Left ventricle myocardium superior (tissue), 1 donor: ENCODE measurements around the gene STK24. TPM values are rescaled to one million over a fixed set of nuclear protein-coding genes. Genes with fewer than 3 reads are reported as not detected.

ENCODE experiments used
- ATAC-seq: fragments of 200-7000 bp; cut with Tn5 transposase; one replicate; pipeline ENCODE4 v1.9.1; 2020; ENCODE audit warnings: mild to moderate bottlenecking, moderate library complexity
- DNase-seq: peaks from one replicate; pipeline ENCODE4 v3.0.0-alpha.2; 2020
- intact Hi-C: fragments of 100-400 bp; cut with micrococcal nuclease; formaldehyde crosslinking; loops from one replicate; pipeline ENCODE4 v1.11.0; 2022
- total RNA-seq: library from RNA; stranded (reverse); fragmentation: NEBNext Ultra II Directional; extraction: Animal tissue kit (Norgen Biotek cat#: 25700); gene quantifications from one replicate; pipeline ENCODE4 v1.2.1, GENCODE V29; 2021
- donor health status: DM: no; HTN: yes; CAD: no; lungs with severe emphysema.

Gene STK24
- total RNA-seq, 1 donor from 2014 or later, result 71.7 TPM

DNA sequence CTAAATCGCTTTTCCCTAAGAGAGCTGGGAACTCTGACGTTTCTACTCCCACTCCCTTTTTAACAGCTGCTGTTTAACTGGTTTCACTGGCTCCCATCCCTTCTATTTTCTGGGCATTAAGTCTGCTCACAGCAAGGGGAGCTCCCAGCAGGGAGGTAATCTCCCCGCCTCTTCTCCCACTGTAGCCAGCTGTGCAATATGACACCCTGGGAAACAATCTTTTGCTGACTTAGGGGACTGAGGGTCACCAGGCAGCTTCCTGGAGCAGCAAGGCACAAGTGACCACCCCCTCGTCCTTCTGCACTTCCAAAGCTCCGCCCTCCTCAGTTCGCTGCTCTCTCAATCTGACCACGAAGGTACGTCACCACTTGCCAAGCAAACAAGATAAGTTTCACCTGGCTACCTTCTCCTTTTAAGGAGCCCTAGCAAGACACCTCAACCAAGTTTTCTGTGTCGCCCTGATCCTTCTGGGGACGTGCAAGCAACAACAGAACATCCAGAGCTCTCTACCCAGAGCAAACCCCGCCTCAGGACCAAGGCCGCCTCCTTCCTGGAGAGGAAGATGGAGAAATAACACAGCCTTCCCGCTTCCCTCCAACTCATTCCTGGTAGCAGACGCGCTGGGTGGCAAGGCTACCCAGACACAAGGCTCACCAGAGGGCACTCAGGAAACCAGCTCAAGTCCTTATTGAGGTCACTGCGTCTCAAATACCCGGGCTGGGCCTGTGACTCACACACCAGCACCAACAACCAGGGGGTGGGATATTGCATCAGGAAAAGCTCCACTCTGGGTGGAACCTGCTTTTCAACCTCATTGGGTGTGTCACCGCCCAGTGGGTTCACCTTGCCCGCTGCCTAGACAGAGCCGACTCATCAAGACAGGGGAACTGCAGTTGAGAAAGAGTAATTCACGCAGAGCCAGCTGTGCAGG, 92.4 kb downstream of the STK24 start:
- ATAC-seq, result peak; percentile 66
- intact Hi-C loops, result no loop called here
- DNase-seq, result peak; percentile 60

DNA sequence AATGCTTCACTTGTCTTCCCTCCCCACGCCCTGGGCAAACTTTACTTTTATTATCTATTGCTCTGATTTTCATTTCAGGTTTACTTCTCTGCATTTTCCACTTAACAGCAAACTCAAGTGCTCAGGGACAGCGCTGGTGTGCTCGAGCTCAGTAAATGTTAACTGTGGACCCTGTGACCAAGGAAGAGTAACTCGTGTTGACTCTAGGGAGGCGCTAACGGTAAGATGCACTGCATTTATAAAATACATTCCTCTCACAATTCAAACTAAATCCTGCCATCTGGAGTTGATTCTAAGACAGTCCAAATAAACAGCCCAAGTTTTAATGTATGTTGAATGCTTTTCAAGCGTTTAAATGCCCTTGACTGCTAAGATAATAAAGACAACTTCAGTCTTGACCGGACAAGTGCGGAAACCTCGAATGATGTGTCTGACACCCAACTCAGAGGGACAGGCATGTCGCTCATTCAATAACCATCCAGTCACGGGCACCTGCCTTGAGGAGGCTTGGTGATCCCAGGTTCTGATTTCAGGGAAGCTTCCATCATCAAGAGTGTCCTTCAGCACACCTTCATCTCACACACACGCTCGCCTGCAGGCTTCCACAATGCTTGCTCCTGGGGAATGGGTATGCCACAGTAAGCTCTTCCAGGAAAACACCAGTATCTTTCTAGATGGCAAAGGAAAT, 93.2 kb downstream of the STK24 start:
- intact Hi-C loops, result no loop called here
- ATAC-seq (no peak), DNase-seq (no peak)

DNA sequence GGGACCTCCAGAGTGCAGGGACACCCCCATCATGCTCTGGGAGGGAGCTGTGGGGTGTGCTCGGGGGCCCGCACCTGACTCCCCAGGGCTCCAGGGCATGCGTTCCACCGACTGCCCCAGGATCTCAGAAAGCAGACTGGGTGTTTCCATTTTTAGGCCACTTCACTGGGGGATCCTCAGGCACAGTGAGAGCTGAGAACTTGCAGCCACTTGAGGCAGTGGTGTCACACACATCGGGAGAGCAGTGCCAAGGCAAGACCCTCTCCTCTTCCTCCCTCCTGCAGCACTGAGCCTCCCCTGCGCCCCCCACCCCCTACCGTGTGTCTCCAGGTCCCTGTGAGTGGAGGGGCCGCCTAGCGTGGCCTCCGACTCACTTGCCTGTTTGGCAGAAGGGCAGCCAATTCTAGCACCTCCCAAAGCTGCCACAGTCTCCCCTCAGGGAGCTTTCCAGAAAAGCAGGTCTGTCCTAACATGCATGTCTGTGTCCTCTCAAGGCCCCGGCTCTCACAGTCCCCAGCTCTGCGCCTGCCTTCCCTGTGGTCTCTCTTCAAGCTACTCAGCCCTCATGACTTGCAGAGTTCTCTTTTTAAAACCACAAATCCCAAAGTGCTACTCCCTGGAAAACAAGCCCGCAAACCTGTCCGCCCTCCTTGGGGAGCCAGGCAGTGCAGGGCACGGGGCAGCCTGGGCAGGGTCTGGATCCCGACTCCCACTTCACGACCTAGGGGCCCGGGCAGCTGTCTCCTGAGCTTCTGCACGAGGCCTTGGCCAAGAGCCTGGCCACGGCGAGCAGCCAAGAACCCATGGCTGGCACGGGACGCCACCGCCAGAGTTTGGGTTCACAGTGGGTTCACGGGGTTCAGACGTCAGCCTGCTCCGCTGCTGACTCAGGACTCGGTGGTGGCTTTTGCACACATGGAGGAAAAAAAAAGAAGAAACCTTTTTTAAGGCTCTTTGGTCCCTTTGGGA, 94.1 kb downstream of the STK24 start:
- peak; percentile 89 for DNase-seq
- intact Hi-C loops, result no loop called here
- ATAC-seq, result peak; percentile 73

DNA sequence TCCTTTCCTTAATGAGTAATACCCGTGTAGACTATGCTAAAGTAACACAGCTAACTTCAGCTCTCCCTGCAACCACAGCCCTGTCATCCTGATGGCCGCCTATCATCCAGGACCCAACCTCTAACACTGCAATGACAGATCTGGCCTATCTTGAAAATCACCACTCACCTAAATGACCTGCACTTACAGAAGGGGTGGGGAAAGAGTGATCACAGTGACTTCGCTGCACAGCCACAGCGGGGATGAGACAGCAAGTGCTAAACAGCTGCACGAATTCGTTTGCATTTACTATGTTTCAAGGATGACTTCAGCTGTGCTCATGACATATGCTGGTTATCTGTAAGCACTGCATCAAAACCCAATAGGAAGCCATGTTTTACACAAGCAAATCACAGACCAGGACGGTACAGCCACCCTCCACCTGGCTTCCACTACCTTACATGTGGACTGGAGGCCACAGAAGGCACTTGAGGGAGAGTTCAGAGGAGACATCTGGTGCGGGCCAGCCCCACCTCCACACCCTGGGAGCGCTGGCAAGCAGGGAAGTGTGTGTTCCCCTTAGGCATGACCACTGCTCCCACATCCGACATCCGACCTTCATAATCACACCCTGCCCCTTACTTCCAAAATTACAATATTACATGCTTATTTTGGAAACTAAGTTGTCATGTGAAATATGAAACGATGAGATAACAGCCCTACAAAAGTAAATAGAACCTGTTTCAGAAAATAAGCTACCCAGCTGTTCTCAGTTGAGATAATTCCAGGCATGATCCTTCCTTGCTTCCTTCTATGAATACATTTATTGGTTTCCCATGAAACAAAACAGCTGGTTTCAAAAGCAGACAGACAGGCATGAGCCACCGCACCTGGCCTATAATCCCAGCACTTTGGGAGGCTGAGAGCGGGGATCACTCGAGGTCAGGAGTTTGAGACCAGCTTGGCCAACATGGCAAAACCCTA, 95.7 kb downstream of the STK24 start:
- peak; percentile 52 for ATAC-seq
- intact Hi-C loops, result no loop called here
- DNase-seq, result peak; percentile 69

DNA sequence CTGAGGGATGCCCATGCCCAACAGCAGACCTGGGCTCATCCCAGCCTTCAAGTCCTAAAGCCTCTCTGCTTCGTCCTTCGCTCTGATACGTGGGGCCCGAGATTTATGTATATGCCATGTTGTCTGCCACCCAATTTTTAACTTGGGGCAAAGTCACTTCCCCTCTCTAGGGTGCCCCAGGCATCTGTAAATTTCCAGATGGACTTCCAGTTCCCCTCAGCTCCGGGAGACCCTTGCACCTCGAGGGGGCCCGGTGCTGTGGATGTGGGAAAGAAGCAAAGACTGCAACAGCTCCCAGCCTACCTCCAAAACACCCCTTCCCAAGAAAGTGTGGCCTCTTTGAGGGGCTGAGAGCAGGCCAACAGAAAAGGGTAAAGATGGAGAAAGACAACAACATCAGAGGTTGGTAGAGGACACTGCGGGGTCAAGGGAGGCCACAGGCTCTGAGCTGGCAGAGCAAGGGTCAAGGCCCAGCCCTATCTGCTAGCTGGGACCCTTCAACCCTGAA, 97.4 kb downstream of the STK24 start:
- DNase-seq (no peak), ATAC-seq (no peak)
- intact Hi-C loops, result loop anchor here (10.0 kb wide), 1 partner anchor 95 kb away; the partner anchor contains the start of gene STK24

DNA sequence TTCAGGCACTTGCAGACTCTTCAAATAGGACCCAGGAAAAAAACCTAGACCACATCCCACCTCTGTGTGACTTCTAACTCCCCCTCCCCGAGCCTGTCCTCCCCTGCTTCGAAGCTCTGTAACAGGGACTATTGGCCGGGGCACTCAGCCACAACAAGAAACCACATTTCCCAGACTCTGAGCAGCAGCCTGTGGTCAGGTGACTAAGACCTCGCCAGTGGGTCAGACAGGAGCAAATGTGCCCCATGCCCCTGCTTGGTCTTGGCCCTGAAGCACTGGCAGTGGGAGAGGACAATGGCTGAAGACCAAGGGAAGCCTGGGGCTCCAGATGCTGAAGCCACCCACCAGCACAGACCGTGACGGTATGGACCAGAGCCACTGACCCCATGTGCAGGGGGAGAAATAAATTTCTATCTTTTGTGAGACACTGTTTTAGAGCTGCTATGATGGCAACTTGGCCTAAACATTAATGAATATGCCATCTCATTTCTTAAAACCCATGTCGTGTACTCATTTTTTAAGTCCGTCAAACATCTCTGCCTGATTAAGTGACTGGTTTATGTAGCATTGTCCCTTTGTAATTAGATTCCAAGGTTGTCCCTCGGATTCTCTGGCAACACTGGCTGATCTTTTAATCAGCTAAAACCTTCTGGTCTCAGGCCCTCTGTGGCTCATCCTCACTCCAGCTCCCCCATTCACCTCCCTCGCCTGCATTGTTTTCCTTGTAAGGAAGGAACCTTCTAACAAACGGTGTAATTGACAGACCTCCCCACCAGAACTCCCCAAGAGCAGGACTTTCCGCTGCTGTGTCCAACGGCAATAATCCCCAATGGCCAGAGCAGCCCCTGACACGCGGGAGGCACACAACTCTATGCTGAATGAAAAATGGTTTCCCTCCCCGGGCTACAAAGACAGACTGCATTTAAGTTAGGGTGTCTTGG, 98.4 kb downstream of the STK24 start:
- intact Hi-C loops, result loop anchor here (10.0 kb wide), 1 partner anchor 96 kb away; the partner anchor contains the start of gene STK24
- ATAC-seq (no peak), DNase-seq (no peak)

DNA sequence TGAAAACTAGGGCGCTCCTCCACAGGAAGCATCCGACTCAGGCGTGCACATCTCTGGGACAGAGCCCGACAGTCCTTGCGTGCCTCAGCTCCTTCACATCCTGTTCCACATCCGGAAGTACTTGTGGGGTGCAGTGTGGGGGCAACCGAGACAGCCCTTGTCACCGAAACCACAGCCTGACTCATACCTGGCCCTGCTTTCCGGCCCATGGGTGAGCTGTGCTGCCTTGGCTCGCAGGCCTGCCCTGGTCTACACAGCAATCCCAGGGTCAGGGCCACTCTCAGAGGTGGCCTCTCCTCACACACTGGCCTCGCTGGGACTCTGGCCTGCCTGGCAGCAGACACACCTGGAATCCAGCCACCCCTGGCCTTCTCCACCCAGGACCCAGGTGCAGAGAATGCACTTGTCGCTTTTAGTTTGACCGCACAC, 100.4 kb downstream of the STK24 start:
- intact Hi-C loops, result loop anchor here (10.0 kb wide), 1 partner anchor 98 kb away; the partner anchor contains the start of gene STK24
- DNase-seq (peak; percentile 53), ATAC-seq (peak; percentile 13)

DNA sequence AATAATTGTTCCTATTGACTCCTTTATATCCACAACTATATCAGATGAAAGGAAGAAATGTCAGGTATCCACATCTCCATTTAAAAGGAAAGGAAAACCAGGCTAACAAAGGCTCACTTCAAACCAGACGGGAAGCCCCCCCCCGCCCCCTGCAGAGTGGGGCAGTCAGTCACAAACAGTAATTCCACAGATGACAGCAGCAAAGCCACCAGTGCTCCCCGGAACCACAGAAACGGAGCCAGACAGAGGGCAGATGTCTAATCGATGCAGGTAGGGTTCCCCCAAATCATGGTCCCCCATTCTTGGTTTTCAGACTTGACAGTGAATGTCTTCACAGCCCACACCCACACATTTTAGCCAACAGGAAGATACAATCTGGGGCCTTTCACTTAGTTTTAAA, 100.8 kb downstream of the STK24 start:
- intact Hi-C loops, result loop anchor here (10.0 kb wide), 1 partner anchor 99 kb away; the partner anchor contains the start of gene STK24
- ATAC-seq, result no peak
- no peak for DNase-seq

DNA sequence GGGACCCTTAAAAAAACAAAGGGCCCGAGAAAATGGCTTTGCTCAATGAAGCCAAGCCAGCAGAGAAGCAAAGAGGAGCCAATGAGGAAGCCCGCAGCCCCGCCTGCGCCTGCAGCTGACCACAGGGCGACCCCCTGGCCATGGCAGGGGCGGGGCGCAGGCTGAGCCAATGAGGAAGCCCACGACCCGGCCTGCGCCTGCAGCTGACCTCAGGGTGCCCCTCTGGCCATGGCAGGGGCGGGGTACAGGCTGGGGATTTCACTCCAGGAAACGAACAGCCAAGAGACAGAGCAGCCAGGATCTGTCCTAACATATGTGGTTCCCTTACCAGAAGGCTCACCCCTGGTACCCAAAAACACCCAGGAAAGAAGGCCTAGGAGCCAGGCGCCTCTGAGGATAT, 101.4 kb downstream of the STK24 start:
- DNase-seq (peak; percentile 52), ATAC-seq (no peak)
- intact Hi-C loops, result loop anchor here (10.0 kb wide), 1 partner anchor 99 kb away; the partner anchor contains the start of gene STK24

DNA sequence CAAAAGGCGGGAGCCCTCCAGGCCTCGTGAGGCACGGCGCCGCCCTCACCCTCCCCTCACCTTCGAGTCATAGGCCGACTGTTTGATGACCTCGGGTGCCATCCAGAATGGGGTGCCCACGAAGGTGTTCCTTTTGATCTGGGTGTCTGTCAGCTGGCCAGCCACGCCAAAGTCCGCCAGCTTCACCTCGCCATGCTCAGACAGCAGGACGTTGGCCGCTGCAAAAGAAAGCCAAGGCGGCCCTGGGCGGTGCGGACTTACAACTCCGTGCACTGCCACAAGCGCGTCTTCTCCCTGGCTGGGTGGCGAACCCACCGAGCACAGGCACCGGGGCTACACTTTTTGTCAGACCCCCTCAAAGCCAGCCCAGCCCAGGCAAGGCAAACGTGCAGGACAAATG, 102.1 kb downstream of the STK24 start:
- intact Hi-C loops, result loop anchor here (10.0 kb wide), 1 partner anchor 100 kb away; the partner anchor contains the start of gene STK24
- no peak for DNase-seq
- no peak for ATAC-seq

DNA sequence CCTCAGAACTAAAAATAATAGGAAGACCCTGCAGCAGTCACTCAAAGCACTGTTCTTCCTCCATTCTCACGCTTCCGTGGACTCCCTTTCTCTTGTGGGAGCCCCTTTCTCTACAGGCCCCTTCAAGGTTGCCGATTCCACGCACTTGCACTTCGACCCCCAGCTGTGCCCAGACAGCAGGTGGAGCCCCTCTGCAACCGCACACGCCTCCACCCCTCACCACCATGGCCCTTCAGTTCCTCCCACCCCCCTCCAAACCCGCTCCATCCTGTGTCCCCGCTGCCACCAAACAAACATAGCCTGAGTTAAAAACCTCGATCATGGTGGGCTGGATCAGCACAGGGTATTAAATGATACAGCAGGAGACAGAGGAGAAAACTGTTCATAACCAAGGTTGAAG, 102.6 kb downstream of the STK24 start:
- DNase-seq (no peak), ATAC-seq (no peak)
- intact Hi-C loops, result loop anchor here (10.0 kb wide), 1 partner anchor 101 kb away; the partner anchor contains the start of gene STK24

DNA sequence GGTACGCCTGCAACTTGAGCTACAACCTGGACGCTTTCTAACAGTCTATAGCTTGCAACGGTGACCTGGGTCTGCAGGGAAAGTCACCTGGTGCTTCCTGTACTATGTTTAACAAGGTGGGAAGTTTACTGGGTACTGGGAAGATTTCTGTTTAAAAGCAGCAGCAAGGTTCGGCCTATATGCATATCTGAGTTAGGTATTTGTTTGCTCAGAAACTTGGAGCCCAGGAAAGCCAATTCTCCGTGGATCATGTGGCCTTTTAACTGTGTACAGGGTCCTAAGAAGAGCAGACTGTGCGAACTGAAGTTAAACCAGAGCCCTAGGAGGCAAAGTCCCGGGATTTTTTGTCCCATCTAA, 103.1 kb downstream of the STK24 start:
- DNase-seq, result no peak
- intact Hi-C loops, result loop anchor here (10.0 kb wide), 1 partner anchor 101 kb away; the partner anchor contains the start of gene STK24
- ATAC-seq, result no peak

DNA sequence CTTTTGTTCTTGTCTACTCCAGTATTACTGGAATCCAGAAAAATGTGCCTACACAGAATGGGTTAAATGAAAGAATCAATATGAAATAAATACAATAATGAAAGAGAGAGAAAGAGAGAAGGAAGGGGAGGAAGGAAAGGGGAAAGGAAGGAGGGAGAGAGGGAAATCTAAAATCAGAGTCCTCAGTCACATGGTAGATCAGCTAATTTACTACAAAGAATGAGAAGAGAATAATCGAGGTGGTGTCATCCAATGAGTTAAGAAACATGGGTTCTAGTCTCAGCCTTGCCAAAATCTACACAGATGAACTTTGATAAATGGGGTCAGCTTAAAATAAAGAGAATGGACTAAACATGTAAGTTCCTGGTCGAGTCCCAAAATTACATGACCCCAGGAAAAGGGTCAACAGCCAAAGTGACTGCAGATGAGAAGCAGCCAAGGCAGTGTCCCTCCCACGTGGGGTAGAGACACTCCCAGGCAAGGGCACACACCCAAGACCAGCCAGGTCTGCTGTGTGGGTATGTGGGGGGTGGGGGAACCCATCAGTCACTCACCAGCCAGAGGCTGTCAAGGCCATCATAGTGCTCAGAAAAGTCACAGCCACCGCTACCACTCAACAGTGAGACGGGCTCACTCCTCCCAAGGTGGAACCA, 103.6 kb downstream of the STK24 start:
- DNase-seq, result peak; percentile 64
- intact Hi-C loops, result loop anchor here (10.0 kb wide), 1 partner anchor 102 kb away; the partner anchor contains the start of gene STK24
- ATAC-seq, result peak; percentile 63

DNA sequence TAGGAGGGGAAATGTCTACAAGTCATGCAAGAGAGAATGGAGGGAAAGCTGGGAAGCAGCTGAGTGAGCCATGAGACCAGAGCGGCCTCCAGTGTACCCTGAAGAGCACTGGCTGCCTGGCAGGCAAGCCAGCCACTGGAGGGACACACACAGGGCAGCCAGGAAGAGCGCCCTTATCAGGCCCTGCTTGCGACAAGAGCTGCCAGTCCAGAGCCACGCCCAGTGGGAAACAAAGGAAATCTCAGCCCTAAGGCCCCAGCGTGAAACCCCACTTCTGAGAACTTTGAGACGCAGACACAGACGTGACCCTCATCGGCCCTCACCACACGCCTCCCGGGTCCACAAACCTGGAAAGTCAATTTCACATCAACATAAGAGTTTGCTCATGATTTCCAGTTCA, 105.0 kb downstream of the STK24 start:
- DNase-seq (peak; percentile 77), ATAC-seq (peak; percentile 86)
- intact Hi-C loops, result loop anchor here (10.0 kb wide), 1 partner anchor 103 kb away; the partner anchor contains the start of gene STK24

DNA sequence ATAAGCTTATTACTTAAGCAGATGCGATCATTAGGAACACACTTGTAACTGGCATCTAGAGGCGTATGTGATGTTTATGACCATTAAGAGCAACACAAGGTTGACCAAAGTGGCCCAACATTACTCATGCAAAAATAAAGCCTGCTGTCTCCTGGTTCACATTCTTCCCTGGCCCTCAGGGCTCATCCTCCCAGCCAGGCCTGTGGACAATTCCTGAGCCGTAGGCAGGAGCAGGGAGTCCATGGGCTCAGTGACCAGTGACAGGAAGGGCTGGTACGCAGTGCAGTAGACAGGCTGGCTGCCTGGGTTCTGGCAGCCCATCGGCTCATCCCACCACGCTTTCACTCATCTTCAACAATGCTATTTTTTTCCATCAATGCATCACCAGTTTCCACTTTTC, 106.0 kb downstream of the STK24 start:
- ATAC-seq, result no peak
- intact Hi-C loops, result loop anchor here (10.0 kb wide), 1 partner anchor 104 kb away; the partner anchor contains the start of gene STK24

DNA sequence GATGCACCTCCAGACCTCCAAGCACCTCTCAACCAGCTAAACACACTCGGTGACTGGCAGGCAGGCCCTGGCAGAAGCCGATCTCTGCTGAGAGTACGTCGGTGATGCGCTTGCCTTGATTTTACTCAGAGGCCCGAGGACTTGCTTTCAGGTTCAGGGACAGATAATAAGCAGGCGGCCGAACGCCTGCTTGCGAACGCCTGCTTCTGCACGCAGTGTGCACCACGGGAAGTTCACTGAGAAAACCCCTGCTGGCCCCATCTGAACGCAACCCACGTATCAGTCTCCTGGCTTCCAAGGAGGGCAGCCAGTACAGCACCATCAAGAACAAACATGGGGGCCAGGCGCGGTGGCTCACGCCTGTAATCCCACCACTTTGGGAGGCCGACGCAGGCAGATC, 108.0 kb downstream of the STK24 start:
- intact Hi-C loops, result no loop called here
- DNase-seq (no peak), ATAC-seq (no peak)

More for the DNA sequence above, 106.0 kb downstream of the STK24 start:
- DNase-seq, result no peak
